PFSK-1 (cell line): ENCODE measurements around the gene BCKDHA.

Source experiments
- FOXP2 ChIP-seq: optimal IDR thresholded peaks from 2 replicates; pipeline ENCODE3; 2011; ENCODE audit warnings: borderline replicate concordance, control low read depth, inconsistent platforms; ENCODE audit not compliant: insufficient read depth; ENCODE audit errors: extremely low read length, extremely low read depth
- POLR2AphosphoS5 ChIP-seq: IDR thresholded peaks from 2 replicates; pipeline ENCODE4 v1.6.1; 2012; ENCODE audit warnings: low read depth, mild to moderate bottlenecking, control low read depth, low read length, moderate library complexity
- REST ChIP-seq, 2 experiments: IDR thresholded peaks; 2 replicates each; pipeline versions ENCODE4 v1.6.1 to v1.8.0; 2011 to 2012; ENCODE audit warnings: low read depth in 2 of 2, low read length in 2 of 2, control low read depth in 1 of 2, inconsistent platforms in 1 of 2, mild to moderate bottlenecking in 1 of 2, moderate library complexity in 1 of 2; ENCODE audit not compliant: insufficient read depth in 1 of 2
- SIN3A ChIP-seq: IDR thresholded peaks from 2 replicates; pipeline ENCODE4 v1.6.1; 2012; ENCODE audit warnings: mild to moderate bottlenecking, low read length, moderate library complexity, borderline replicate concordance; ENCODE audit not compliant: insufficient read depth
- TAF1 ChIP-seq: IDR thresholded peaks from 2 replicates; pipeline ENCODE4 v1.6.1; 2012; ENCODE audit warnings: low read length, control low read depth, borderline replicate concordance; ENCODE audit not compliant: insufficient read depth

Gene BCKDHA

GRCh38 chr19:41445575-41445974 is 48.0 kb downstream of the BCKDHA start:
- TF ChIP-seq REST (IDR thresholded peaks at IDR 0.05; ENCODE audit: insufficient read depth in 1 of 2, low read depth in 2 of 2, low read length in 2 of 2) (no peak), FOXP2 (no peak), SIN3A (no peak), TAF1 (no peak), POLR2AphosphoS5 (no peak)

DNA sequence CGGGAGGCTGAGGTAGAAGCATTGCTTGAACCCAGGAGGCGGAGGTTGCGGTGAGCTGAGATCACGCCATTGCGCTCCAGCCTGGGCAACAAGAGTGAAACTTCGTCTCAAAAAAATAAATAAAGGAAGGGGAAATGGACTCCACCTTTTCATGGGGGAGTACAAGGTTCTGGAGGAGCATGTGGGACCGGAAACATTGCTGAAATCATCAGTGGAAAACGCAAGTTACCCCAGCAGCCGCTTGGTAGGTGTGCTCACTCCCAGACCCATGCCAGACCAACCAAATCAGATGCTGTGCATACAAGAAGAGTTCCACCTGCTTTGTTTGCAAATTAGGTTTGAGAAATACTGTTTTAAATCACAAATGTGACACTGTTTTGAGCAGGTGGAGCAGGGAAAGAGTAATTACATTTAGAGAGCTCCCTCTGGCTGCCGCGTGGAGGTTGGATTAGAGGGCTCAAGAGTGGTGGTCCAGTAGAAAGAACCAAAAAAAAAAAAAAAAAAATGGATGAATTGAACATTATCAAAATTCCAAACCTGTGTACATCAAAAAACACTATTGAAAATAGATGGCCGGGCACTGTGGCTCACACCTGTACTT is 50.2 kb downstream of the BCKDHA start:
- TF ChIP-seq REST (IDR thresholded peaks at IDR 0.05; ENCODE audit: insufficient read depth in 1 of 2, low read depth in 2 of 2, low read length in 2 of 2) (no peak), SIN3A (no peak), FOXP2 (no peak), TAF1 (no peak), POLR2AphosphoS5 (no peak)

DNA sequence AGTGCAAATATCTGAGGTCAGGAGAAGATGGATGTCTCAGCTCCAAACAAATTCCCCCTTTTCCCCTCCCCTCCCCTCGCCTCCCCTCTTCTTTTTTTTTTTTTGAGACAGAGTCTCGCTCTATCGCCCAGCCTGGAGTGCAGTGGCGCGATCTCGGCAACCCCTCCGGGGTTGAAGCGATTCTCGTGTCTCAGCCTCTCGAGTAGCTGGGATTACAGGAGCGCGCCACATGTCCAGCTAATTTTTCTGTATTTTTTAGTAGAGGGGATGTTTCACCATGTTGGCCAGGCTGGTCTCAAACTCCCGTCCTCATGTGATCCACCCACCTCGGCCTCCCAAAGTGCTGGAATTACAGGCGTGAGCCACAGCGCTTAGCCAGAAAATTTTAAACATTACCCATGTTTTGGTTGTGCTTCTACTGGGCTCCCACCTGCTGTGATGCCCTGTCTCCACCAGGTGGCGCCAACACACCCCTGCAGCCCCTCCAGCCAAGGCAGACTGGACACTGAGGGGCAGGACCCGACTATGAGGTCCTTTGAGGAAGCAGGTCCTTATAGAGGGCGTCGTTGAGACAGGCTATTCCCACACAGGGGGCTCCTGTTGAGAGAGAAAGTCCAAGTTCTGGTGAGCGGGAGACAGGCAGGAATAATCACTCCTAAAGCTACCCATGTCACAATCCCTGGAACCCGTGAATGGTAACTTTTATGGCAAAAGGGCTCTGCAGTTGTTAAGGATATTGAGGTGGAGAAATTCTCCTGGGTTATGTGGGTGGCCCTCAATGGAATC is 51.7 kb downstream of the BCKDHA start:
- TF ChIP-seq FOXP2 (peak; percentile 72), REST (IDR thresholded peaks at IDR 0.05; ENCODE audit: insufficient read depth in 1 of 2, low read depth in 2 of 2, low read length in 2 of 2) (no peak), POLR2AphosphoS5 (no peak), SIN3A (no peak), TAF1 (no peak)

- TF ChIP-seq TAF1 (no peak), POLR2AphosphoS5 (no peak), REST (IDR thresholded peaks at IDR 0.05; ENCODE audit: insufficient read depth in 1 of 2, low read depth in 2 of 2, low read length in 2 of 2) (no peak), SIN3A (no peak), FOXP2 (no peak)
These were observed 52.2 kb downstream of the BCKDHA start for GRCh38 chr19:41449865-41450178.
